Pons (tissue), 1 donor: ENCODE results near the gene GTF3A.
"Not testable (repeated sequence)": the region's sequence is repeated elsewhere in the genome, so short reads cannot be mapped to it uniquely, and the experiment has no call there.

Source experiments
- DNase-seq: peaks from one replicate; pipeline ENCODE4 v3.0.0-alpha.2; 2016; ENCODE audit warnings: low spot score

Gene GTF3A

DNA sequence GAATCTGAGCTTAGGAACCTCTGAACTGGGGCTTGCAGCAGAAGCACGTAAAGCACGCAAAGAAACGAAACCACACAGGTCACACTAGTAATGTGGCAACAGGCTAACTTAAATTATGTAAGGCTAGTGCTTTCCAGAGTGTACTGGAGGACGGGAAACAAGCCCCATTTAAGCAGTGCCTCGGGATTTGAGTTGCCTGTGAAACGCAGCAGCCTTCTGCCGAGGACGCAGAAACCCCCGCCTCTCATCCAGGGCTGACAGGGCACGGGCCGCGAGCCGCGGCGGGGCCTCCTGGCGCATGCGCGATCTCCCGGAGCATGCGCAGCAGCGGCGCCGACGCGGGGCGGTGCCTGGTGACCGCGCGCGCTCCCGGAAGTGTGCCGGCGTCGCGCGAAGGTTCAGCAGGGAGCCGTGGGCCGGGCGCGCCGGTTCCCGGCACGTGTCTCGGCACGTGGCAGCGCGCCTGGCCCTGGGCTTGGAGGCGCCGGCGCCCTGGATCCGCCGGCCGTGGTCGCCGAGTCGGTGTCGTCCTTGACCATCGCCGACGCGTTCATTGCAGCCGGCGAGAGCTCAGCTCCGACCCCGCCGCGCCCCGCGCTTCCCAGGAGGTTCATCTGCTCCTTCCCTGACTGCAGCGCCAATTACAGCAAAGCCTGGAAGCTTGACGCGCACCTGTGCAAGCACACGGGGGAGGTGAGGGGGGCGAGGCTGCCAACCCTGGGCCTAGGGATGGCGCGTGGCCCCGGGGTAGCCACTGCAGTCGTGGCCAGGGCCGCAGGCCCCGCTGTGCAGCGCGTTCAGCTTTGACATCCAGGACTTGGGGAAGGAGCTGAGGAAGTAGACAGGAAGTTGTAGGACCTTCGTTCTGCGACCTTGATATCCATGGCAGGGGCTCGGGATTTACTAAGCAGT, at the start of gene GTF3A:
TSS of gene GTF3A (plus strand) at position 374 of the 912 bp plus-strand sequence.
- peak; percentile 82 for DNase-seq

DNA sequence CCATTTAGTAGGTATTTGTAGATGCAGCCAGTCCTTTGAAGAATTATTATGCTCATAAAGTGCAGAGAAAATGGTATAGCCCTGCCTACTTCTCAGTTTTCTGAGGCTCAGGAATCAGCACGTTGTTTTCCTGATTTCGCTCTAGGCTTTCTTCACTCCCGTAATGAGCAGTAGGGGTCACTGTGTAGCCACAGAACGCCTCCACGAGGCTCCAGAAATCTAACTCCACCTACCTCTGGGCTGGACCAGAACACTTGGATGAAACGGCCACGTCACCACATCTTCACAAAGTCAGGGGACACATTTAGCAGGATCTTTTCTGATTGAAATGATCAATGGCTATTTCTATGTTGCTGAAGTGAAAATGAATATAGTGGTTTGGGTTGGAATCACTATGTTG, 49.8 kb upstream of the GTF3A start:
- DNase-seq = peak; percentile 78

DNA sequence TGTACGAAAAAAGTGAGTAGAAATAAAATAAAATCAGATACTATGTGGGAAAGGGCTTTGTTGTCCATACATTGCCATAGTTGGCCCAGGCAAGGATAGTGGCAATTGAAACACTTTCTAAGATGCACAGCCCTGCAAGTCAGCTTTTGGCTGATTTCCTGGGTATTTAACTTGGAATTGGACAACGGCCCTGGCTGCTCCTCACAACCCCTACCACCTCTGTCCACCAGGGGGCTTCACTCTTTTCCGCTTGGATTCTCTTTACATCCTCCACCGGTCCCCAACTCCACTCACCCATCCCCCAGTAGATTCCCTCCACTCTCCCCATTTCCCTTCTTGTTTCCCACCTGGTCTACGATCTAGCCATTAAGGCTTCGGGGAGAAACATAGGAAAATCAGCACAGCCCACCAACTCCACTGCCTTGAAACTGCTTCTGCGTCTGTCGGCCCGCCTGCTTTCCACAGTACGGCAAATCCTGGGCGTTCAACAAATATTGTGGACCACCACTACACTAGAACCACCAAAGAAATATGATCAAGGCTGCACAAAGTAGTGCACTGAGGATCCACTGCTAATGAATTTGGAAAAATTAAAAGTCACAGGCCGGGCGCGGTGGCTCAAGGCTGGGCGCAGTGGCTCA, 48.6 kb upstream of the GTF3A start:
- DNase-seq = peak; percentile 28

DNA sequence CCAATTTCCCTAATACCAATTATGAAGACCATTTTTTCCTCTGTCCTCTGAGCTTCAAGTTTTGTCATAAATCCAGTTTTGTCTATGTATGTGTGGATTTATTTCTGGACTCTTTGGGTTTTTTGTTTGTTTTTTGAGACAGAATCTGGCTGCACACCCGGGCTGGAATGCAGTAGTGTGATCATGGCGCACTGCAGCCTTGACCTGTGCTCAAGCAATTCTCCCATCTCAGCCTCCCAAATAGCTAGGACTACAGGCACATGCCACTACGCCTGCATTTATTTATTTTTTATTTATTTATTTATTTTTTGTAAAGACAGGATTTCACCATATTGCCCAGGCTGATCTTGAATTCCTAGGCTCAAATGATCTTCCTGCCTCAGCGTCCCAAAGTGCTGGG, 45.3 kb upstream of the GTF3A start:
- DNase-seq = no peak

DNA sequence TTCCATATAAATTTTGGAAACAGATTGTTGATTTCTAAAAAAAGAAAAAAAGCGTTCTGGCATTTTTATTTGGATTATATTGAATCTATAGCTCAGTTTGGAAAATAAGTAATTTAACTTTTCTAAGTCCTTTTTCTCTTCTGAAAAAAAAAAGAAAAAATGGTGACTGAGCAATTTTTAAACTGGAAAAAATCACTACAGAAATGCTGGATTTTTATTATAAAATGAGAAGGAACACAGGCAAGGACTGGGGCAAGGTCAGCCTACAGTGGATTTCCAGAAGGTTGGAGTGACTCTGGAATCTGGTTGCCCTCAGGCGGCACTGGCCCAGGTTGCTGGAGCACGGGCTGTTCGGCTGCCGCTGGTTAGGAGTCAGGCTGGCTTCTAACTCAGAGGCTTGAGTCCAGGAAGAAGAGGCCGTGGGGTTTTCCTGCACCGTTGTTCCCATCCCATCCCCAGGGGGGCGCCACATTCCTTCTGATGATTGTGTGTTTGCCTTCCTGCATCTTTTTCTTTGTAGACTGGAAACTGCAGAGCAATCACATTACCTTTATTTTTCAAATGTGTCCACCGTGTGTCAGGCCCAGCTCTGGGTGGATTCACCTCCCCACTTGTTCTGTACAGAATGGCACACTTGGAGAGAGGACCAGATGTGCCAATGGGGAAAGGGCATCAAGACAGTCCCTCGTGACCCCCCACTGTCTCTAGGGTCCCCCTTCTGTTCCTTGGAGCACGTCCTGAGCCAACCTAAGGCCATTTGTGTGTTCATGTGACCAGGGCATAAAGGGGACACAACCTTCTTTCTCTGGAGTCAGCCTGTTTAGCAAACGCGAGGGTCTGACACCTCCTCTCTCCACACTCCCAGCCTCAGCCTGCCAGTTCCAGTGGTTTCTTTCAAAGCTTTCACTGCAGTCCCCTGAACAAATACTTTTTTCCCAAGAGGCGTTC, 44.5 kb upstream of the GTF3A start:
- peak; percentile 47 for DNase-seq

DNA sequence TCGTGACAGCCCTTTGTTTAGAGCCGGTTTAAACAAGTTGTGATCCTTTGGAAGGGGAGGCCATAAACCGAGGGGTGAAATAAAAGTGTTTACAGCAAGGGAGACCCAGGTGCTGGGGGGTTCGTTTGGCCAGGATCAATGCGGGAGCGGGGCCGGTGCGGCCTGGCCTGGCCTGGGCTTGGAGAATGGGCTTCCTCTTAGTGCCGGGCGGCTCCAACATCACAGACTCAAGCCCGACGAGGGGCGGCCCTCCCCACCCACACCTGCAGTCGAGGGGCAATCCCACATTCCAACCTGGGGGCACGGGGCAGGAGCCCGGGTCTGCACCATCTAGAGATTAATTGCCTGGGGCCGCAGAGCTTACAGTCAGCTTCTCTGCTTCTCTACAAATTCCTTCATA, 42.8 kb upstream of the GTF3A start:
- DNase-seq = no peak

DNA sequence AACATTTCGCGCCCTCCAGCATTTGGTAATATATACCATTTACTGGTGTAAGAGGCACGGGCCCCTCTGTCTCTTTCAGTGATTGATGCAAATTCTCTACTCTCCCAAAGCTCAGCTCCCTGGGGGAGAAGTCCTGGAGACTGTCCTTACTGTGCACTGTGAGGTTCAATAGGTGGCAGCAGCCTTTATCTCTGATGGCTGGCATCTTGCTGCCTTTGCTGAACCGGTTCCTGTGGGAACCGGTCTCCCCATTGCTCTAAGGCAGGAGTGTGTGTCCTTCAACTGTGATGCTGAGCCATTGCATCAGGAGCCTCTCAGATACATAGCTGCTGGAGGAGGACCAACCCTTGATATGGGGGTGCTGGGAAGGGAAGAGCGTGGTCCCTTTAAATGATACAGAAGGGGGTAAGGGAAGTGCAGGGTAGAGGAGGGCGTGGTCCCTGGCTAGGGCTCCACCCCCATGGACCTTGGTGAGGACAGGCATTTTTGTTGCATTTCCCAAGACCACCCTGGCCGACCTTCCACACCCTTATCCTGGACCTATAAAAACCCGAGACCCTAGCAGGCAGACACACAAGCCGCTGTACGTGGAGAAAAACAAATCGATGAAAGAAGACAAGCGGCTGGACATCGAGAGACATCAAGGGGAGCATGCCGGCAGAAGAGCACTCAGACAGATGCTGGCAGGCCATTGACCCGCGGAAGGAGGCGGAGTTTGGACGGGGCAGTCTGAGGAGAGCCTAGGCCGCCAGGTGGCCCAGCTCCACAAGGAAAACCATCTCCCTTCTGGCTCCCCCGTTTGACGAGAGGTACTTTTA, 41.1 kb upstream of the GTF3A start:
- DNase-seq = no peak

DNA sequence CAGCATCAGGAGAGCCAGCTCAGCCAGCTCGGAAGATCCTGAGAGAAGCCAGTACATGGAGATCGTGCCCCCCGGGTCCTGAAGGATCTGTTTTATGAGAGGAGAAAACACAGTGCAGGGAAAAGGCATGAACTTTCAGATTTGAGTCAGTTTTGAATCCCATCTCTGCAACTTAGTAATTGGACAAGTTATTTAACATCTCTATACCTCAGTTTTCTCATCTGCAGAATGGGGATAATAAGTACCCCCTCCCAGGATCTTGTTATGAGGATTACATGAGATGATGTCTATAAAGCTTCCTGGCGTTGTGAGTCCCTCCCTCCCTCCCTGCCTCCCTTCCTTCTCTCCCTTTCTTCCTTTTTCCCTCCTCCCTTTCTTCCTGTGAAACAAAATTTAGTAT, 40.1 kb upstream of the GTF3A start:
- DNase-seq = no peak

DNA sequence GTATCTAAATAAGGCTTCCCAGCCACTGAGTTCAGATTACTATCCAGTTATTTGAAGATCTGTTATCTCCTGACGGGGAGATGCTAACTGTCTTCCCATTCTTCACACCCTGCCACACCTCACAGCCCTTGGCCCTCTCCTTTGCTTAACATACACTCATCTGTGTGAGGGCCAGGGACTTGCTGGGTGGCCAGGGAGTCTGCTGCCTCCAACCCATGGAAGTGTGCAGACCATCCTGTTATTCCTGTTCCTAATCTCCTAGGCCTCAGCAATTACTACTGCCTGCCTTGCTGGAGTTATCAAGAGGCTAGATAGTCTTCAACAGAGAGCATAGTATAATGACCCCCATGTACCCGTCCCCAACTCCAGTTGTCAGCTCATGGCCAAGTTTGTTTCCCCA, 36.2 kb upstream of the GTF3A start:
- DNase-seq = no peak

DNA sequence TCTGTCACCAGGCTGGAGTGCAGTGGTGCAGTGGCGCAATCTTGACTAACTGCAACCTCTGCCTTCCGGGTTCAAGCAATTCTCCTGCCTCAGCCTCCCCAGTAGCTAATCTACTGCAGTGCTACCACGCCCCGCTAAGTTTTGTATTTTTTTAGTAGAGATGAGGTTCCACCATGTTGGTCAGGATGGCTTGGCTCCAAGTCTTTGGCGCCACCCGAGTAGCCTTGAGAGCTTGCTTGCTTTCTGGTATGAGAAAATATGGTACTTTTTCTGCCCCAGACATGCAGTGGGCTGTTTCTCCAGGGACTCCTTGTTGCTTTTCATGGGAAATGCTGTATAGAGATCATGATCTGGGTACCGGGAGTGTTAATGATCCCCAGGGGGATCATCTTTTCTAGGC, 34.5 kb upstream of the GTF3A start:
- no peak for DNase-seq

DNA sequence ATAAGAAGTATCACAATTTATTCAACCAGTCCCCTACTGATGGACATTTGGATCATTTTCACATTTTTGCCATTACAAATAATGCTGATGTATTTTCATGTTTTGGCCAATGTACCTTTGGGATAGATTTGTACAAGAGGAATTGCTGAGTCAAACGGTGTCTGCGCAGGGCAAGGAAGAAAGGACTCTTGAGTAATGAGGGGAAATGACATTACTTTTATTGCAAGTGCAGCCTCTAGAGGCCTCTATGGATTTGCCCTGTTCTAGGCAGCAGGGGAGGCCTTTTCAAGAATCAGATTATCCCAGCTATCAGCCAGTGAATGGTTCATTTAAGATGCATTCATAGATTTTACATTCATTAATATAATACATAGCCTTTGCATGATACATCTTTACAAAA, 32.9 kb upstream of the GTF3A start:
- no peak for DNase-seq

DNA sequence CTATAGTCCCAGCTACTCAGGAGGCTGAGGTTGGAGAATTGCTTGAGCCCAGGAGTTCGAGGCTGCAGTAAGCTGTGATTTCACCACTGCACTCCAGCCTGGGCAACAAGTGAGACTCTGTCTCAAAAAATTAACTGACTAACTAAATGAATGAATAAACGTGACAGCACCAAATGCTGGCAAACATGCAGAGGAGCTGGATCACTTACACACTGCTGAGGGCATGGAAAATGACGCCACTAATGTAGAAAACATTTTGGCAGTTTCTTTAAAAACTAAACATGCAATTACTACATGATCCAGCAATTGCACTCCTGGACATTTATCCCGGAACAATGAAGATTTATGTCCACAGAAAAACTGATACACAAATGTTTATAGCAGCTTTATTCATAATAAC, 31.3 kb upstream of the GTF3A start:
- no peak for DNase-seq

DNA sequence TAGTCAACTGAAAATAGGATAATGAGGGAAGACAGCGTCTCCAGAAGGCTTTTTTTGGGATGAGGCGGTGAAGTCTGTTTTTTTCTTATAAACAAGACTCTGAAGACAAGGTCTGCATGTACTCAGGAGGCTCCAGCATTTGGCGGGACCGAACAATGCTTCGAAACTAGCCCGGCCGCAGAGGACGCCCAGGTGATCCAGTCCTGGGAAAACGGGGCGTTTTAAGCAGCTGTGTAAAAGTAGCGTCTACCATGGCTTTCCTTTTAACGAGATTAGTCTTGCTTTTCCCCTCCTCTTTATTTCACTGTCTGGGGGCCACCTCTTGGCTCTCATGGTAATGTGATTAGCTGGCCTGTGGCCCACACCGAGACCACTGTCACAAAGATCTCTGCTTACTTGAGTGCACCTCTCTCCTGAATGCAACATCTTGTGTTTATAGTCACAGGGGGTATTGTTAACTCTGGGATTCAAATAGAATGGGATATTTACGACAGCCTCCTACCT, 29.4 kb upstream of the GTF3A start:
- no peak for DNase-seq

DNA sequence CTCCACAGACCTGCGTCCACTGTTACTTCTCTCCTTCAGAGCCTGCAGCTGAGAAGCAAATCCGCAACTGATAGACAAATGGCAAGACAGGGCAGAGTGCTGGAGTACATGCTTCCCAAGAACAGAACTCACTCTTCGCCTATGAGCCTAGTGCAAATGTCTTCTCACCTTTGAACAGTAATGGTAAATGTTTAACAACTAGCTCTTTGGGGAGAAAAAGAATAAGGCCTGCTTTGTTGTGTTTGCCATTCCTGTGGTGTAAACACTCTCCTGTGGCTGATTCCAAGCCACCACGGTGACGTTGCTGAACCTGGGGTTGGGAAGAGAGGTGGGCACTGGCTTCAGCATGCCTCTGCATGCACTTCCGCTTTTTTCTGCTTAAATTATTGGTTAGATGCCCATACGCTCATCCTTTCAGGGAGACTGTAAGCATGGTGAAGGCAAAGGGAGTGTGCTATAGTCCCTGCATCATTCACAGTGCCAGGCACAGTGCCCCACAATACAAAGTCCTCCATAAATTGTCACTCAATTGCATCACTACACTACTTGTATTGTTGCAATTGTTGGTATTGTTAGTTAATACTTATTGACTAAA, 28.1 kb upstream of the GTF3A start:
- no peak for DNase-seq

DNA sequence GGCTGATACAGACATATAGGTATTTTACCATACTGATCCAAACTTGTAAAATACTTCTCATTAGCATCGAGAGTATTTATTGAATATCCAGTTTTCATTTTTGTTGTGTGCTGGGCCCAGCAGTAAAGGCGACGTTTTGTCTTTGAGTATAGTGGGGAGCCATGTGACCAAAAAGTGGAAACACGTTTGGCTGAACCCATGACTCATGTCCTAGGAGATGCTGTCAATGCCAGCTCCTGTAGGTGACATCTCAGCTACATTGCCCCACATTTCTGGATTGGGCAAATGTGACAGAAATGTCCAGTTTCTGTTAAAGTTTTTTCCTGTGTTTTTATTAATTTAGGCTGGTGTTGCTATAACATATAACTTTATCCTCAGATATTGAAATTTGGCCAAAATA, 26.1 kb upstream of the GTF3A start:
- no peak for DNase-seq

DNA sequence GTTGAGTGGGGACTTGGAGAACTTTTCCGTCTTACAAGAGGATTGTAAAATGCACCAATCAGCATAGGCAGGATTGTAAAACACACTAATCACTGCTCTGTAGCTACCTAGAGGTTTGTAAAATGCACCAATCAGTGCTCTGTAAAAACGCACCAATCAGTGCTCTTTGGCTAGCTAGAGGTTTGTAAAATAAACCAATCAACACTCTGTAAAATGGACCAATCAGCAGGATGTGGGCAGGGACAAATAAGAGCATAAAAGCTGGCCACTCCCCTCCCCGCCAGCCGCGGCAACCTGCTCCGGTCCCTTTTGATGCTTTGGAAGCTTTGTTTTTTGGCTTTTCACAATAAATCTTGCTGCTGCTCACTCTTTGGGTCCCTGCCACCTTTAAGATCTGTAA, 24.0 kb upstream of the GTF3A start:
- DNase-seq = not testable (repeated sequence)

DNA sequence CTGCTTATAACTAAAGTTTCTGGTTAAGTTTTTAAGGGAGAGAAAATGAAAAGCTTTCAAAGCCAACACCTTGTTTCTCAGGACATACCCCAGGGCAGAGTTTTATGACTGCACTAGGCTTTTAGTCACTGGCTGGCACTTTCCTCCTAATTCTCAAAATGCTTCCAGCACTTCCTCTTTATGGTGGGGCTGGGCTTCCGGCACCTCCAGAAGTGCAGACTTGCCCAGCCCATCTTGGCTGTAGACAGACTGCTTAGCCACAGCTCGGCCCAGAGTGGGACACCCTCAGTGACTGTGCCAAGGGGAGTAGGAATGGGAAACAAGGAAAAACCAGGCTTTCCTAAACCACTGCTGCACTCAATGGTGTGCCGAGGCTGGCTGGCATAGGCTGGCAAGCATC, 23.2 kb upstream of the GTF3A start:
- DNase-seq = peak; percentile 56

DNA sequence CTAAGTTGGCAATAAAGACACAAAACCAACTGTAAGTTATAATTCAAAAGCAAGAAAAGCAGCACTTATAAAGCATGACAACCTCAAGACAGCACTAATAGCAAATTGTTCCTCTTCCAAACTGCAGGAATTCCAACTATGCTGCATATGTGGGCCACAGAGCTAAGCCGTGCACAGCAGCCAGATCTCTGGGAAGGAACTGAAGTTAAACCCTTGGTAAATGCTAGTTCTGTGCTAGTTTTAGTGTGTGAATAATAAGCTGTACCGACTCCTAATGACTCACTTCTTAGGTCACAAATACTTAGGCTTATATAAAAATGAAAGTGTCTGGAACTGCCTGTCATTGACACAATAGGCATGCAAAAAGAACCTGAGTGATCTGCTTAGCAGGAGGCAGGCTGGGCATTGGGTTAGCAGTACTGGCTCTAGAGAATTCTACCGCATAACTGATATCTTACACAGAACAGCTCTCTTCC, 21.2 kb upstream of the GTF3A start:
- no peak for DNase-seq

DNA sequence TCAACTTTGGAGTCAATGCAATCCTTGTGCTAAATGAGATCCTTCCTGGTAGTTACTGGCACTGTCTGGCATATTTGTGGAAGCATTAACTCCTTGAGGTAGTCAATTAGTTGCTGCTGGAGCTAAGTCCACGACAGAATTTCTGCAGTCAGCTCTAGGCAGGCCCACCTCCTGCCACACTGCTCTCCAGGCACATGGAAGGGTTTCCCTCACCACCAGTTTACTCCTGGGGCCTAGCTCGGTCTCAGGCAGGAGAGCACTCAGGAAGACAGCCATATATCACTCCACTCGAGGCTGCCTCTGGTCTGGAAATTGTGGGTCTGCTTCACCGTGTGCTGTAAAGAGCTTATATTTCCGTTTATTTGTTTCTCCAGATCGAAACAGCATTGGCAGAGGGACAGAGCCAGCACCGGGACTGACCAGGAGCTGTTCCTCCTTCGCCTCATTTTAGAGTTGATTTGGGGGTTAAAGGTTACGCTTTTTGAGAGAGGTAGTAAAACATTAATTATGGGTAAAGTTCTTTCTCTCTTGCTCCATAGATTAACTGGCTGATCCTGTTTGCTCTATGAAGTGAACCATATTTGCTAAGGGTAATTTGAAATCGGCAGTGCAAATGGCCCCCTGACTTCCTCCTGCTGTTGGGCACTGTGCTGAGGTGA, 20.6 kb upstream of the GTF3A start:
- DNase-seq = no peak

DNA sequence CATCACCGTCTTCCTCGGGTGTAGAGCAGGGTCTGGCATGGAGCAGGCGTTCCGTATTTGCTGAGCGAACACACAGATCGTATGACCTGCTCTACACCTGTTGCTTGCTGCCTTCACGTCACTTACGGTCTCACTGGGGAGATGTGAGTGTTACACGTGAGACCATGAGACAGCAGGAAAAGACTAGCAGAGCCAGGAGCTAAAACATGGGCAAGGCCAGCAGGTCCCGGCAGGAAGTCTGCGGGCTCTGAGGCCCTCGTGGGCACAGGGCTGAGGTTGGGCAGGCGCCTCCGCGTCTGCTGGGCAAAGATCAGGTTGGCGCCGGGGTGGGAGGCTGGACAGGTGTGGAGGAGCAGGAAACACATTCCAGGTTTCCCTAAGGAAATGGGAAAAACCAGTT, 19.7 kb upstream of the GTF3A start:
- no peak for DNase-seq
